Measurements from ENCODE around the gene SUB1. TPM values are rescaled to one million over a fixed set of nuclear protein-coding genes. Genes with fewer than 3 reads are reported as not detected.

SUB1 gene
- polyA plus RNA-seq, 2 donors = 106 to 145 TPM

- 95% methylated on average over 3 of the region's 3 CpGs for WGBS, 2 donors
- Histone ChIP-seq H3K36me3 (ENCODE audit: control insufficient read depth in 2 of 2, insufficient read depth in 2 of 2, low read length in 1 of 2) (no peaks in the 10 kb centered on the region), H3K9me3 (ENCODE audit: control insufficient read depth in 2 of 2, insufficient read depth in 1 of 2, low read depth in 1 of 2, low read length in 1 of 2) (no peaks in the 10 kb centered on the region), H3K4me3 (ENCODE audit: low read depth in 1 of 2, low read length in 2 of 2) (no peak overlapping the region), H3K27ac (ENCODE audit: low read depth in 2 of 2, low read length in 1 of 2) (no peak overlapping the region), H3K27me3 (ENCODE audit: control insufficient read depth in 1 of 2, insufficient read depth in 2 of 2, low read length in 2 of 2) (no peaks in the 10 kb centered on the region), H3K4me1 (ENCODE audit: control insufficient read depth in 2 of 2, insufficient read depth in 2 of 2, low read length in 1 of 2) (no peaks in the 10 kb centered on the region)
These were observed 6.6 kb upstream of the SUB1 start for GRCh38 chr5:32578764-32579163.

GRCh38 chr5:32581010-32581785, 4.2 kb upstream of the SUB1 start:
- H3K36me3 ChIP-seq (ENCODE audit: control insufficient read depth in 2 of 2, insufficient read depth in 2 of 2, low read length in 1 of 2) = no peaks in the 10 kb centered on the region
- no peaks in the 10 kb centered on the region for H3K27me3 ChIP-seq (ENCODE audit: control insufficient read depth in 1 of 2, insufficient read depth in 2 of 2, low read length in 2 of 2)
- H3K9me3 ChIP-seq (ENCODE audit: control insufficient read depth in 2 of 2, insufficient read depth in 1 of 2, low read depth in 1 of 2, low read length in 1 of 2) = no peaks in the 10 kb centered on the region
- WGBS, 2 donors = 73 to 81% methylated on average over 12 of the region's 12 CpGs
- no peak overlapping the region for H3K27ac ChIP-seq (ENCODE audit: low read depth in 2 of 2, low read length in 1 of 2)
- H3K4me3 ChIP-seq (ENCODE audit: low read depth in 1 of 2, low read length in 2 of 2) = no peak overlapping the region
- no peaks in the 10 kb centered on the region for H3K4me1 ChIP-seq (ENCODE audit: control insufficient read depth in 2 of 2, insufficient read depth in 2 of 2, low read length in 1 of 2)

GRCh38 chr5:32583582-32584232, 1.6 kb upstream of the SUB1 start:
- Histone ChIP-seq H3K9me3 (ENCODE audit: control insufficient read depth in 2 of 2, insufficient read depth in 1 of 2, low read depth in 1 of 2, low read length in 1 of 2) (no peaks in the 10 kb centered on the region), H3K27ac (ENCODE audit: low read depth in 2 of 2, low read length in 1 of 2) (peak overlapping the region; percentile 32 to 34), H3K4me1 (ENCODE audit: control insufficient read depth in 2 of 2, insufficient read depth in 2 of 2, low read length in 1 of 2) (no peaks in the 10 kb centered on the region), H3K27me3 (ENCODE audit: control insufficient read depth in 1 of 2, insufficient read depth in 2 of 2, low read length in 2 of 2) (no peaks in the 10 kb centered on the region), H3K4me3 (ENCODE audit: low read depth in 1 of 2, low read length in 2 of 2) (peak overlapping the region in 1 of 2 donors; percentile 15), H3K36me3 (ENCODE audit: control insufficient read depth in 2 of 2, insufficient read depth in 2 of 2, low read length in 1 of 2) (no peaks in the 10 kb centered on the region)
- 64 to 67% methylated on average over 16 of the region's 16 CpGs for WGBS, 2 donors

- WGBS, 2 donors = 65 to 69% methylated on average over 6 of the region's 6 CpGs
- peak overlapping the region in 1 of 2 donors; percentile 60 for H3K27ac ChIP-seq (ENCODE audit: low read depth in 2 of 2, low read length in 1 of 2)
- no peaks in the 10 kb centered on the region for H3K36me3 ChIP-seq (ENCODE audit: control insufficient read depth in 2 of 2, insufficient read depth in 2 of 2, low read length in 1 of 2)
- H3K27me3 ChIP-seq (ENCODE audit: control insufficient read depth in 1 of 2, insufficient read depth in 2 of 2, low read length in 2 of 2) = no peaks in the 10 kb centered on the region
- peak overlapping the region in 1 of 2 donors; percentile 88 for H3K4me3 ChIP-seq (ENCODE audit: low read depth in 1 of 2, low read length in 2 of 2)
- H3K4me1 ChIP-seq (ENCODE audit: control insufficient read depth in 2 of 2, insufficient read depth in 2 of 2, low read length in 1 of 2) = no peaks in the 10 kb centered on the region
- no peaks in the 10 kb centered on the region for H3K9me3 ChIP-seq (ENCODE audit: control insufficient read depth in 2 of 2, insufficient read depth in 1 of 2, low read depth in 1 of 2, low read length in 1 of 2)
These were observed 711 bp upstream of the SUB1 start for GRCh38 chr5:32584646-32585045.

GRCh38 chr5:32585122-32585445, 273 bp upstream of the SUB1 start:
- 24 to 27% methylated on average over 8 of the region's 8 CpGs for WGBS, 2 donors
- no peaks in the 10 kb centered on the region for H3K4me1 ChIP-seq (ENCODE audit: control insufficient read depth in 2 of 2, insufficient read depth in 2 of 2, low read length in 1 of 2)

GRCh38 chr5:32586276-32586599, 881 bp downstream of the SUB1 start:
- H3K27me3 ChIP-seq (ENCODE audit: control insufficient read depth in 1 of 2, insufficient read depth in 2 of 2, low read length in 2 of 2) = no peaks in the 10 kb centered on the region

More at GRCh38 chr5:32585122-32585445, 273 bp upstream of the SUB1 start:
- Histone ChIP-seq H3K27me3 (ENCODE audit: control insufficient read depth in 1 of 2, insufficient read depth in 2 of 2, low read length in 2 of 2) (no peaks in the 10 kb centered on the region), H3K36me3 (ENCODE audit: control insufficient read depth in 2 of 2, insufficient read depth in 2 of 2, low read length in 1 of 2) (no peaks in the 10 kb centered on the region), H3K4me3 (ENCODE audit: low read depth in 1 of 2, low read length in 2 of 2) (peak overlapping the region; percentile 88 to 96), H3K9me3 (ENCODE audit: control insufficient read depth in 2 of 2, insufficient read depth in 1 of 2, low read depth in 1 of 2, low read length in 1 of 2) (no peaks in the 10 kb centered on the region), H3K27ac (ENCODE audit: low read depth in 2 of 2, low read length in 1 of 2) (no peak overlapping the region)

GRCh38 chr5:32587067-32587551, 1.8 kb downstream of the SUB1 start:
- Histone ChIP-seq H3K36me3 (ENCODE audit: control insufficient read depth in 2 of 2, insufficient read depth in 2 of 2, low read length in 1 of 2) (peaks cover 0 to 1% of the 10 kb centered on the region in 2 donors), H3K4me3 (ENCODE audit: low read depth in 1 of 2, low read length in 2 of 2) (peak overlapping the region in 1 of 2 donors; percentile 88), H3K27ac (ENCODE audit: low read depth in 2 of 2, low read length in 1 of 2) (no peak overlapping the region), H3K4me1 (ENCODE audit: control insufficient read depth in 2 of 2, insufficient read depth in 2 of 2, low read length in 1 of 2) (no peaks in the 10 kb centered on the region), H3K27me3 (ENCODE audit: control insufficient read depth in 1 of 2, insufficient read depth in 2 of 2, low read length in 2 of 2) (no peaks in the 10 kb centered on the region), H3K9me3 (ENCODE audit: control insufficient read depth in 2 of 2, insufficient read depth in 1 of 2, low read depth in 1 of 2, low read length in 1 of 2) (no peaks in the 10 kb centered on the region)
- 65 to 70% methylated on average over 6 of the region's 6 CpGs for WGBS, 2 donors

More at GRCh38 chr5:32586276-32586599, 881 bp downstream of the SUB1 start:
- Histone ChIP-seq H3K36me3 (ENCODE audit: control insufficient read depth in 2 of 2, insufficient read depth in 2 of 2, low read length in 1 of 2) (no peaks in the 10 kb centered on the region), H3K4me1 (ENCODE audit: control insufficient read depth in 2 of 2, insufficient read depth in 2 of 2, low read length in 1 of 2) (no peaks in the 10 kb centered on the region), H3K4me3 (ENCODE audit: low read depth in 1 of 2, low read length in 2 of 2) (peak overlapping the region; percentile 88 to 96), H3K9me3 (ENCODE audit: control insufficient read depth in 2 of 2, insufficient read depth in 1 of 2, low read depth in 1 of 2, low read length in 1 of 2) (no peaks in the 10 kb centered on the region), H3K27ac (ENCODE audit: low read depth in 2 of 2, low read length in 1 of 2) (peak overlapping the region; percentile 95 to 98)
- WGBS, 2 donors = 0 to 1% methylated on average over 6 of the region's 6 CpGs

GRCh38 chr5:32589416-32589815, 4.1 kb downstream of the SUB1 start:
- H3K27ac ChIP-seq (ENCODE audit: low read depth in 2 of 2, low read length in 1 of 2) = no peak overlapping the region
- no peaks in the 10 kb centered on the region for H3K27me3 ChIP-seq (ENCODE audit: control insufficient read depth in 1 of 2, insufficient read depth in 2 of 2, low read length in 2 of 2)
- 84 to 86% methylated on average over 8 of the region's 8 CpGs for WGBS, 2 donors
- peaks cover 5 to 9% of the 10 kb centered on the region in 2 donors for H3K36me3 ChIP-seq (ENCODE audit: control insufficient read depth in 2 of 2, insufficient read depth in 2 of 2, low read length in 1 of 2)
- H3K9me3 ChIP-seq (ENCODE audit: control insufficient read depth in 2 of 2, insufficient read depth in 1 of 2, low read depth in 1 of 2, low read length in 1 of 2) = no peaks in the 10 kb centered on the region
- no peak overlapping the region for H3K4me3 ChIP-seq (ENCODE audit: low read depth in 1 of 2, low read length in 2 of 2)
- H3K4me1 ChIP-seq (ENCODE audit: control insufficient read depth in 2 of 2, insufficient read depth in 2 of 2, low read length in 1 of 2) = no peaks in the 10 kb centered on the region

- H3K36me3 ChIP-seq (ENCODE audit: control insufficient read depth in 2 of 2, insufficient read depth in 2 of 2, low read length in 1 of 2) = peaks cover 8 to 9% of the 10 kb centered on the region in 2 donors
- H3K4me3 ChIP-seq (ENCODE audit: low read depth in 1 of 2, low read length in 2 of 2) = no peak overlapping the region
- H3K9me3 ChIP-seq (ENCODE audit: control insufficient read depth in 2 of 2, insufficient read depth in 1 of 2, low read depth in 1 of 2, low read length in 1 of 2) = no peaks in the 10 kb centered on the region
- 74 to 80% methylated on average over 15 of the region's 15 CpGs for WGBS, 2 donors
- H3K27me3 ChIP-seq (ENCODE audit: control insufficient read depth in 1 of 2, insufficient read depth in 2 of 2, low read length in 2 of 2) = no peaks in the 10 kb centered on the region
- no peaks in the 10 kb centered on the region for H3K4me1 ChIP-seq (ENCODE audit: control insufficient read depth in 2 of 2, insufficient read depth in 2 of 2, low read length in 1 of 2)
- no peak overlapping the region for H3K27ac ChIP-seq (ENCODE audit: low read depth in 2 of 2, low read length in 1 of 2)
These were observed 4.8 kb downstream of the SUB1 start for GRCh38 chr5:32589942-32590869.

Data from esophagus (tissue), 2 donors.